SJSA1 (cell line): ENCODE results near the gene ZNF141. TPM values are rescaled to one million over a fixed set of nuclear protein-coding genes. Genes with fewer than 3 reads are reported as not detected.

Source experiments
- total RNA-seq: library from RNA; depleted of rRNA; stranded (reverse); fragments of >200 nt; shearing (Covaris generic); gene quantifications from 2 replicates; pipeline ENCODE4 v1.2.3, GENCODE V29; 2014; rRNA removed

Gene ZNF141
- total RNA-seq, 1 experiment from 2014 or later: 0.68 TPM

Other genes starting within 250 kb of the ZNF141 start
- 0.05 and 0.25 TPM in 2 replicates for gene ZNF718, start 213.3 kb upstream of the ZNF141 start, total RNA-seq
- gene ZNF732, start 32.3 kb upstream of the ZNF141 start, total RNA-seq: not detected in 2 replicates
- gene ZNF721, start 161.3 kb downstream of the ZNF141 start, total RNA-seq: 2.4 and 3.6 TPM in 2 replicates
- 19.3 and 22.2 TPM in 2 replicates for gene PIGG, start 161.4 kb downstream of the ZNF141 start, total RNA-seq
- not detected in 2 replicates for gene TMEM271, start 238.5 kb downstream of the ZNF141 start, total RNA-seq